Mesothelial cell of epicardium (in vitro differentiated cells): ENCODE results near the gene PLA2G4D. TPM values are rescaled to one million over a fixed set of nuclear protein-coding genes. Genes with fewer than 3 reads are reported as not detected.

Experiments
- DNase-seq, 2 experiments: peaks; one replicate each; pipeline ENCODE4 v3.0.0; 2021; ENCODE audit warnings: low spot score in 2 of 2; ENCODE audit not compliant: unreplicated experiment in 2 of 2
- H3K27ac Mint-ChIP-seq: 2 replicates; pipeline ENCODE4 v1.8.0; 2021; ENCODE audit warnings: mixed read lengths
- H3K27me3 Mint-ChIP-seq: 2 replicates; pipeline ENCODE4 v1.8.0; 2021; ENCODE audit warnings: low read depth, mixed read lengths
- H3K36me3 Mint-ChIP-seq: 2 replicates; pipeline ENCODE4 v1.8.0; 2021; ENCODE audit warnings: mixed read lengths
- H3K4me1 Mint-ChIP-seq: 2 replicates; pipeline ENCODE4 v1.8.0; 2021; ENCODE audit warnings: mixed read lengths
- H3K4me3 Mint-ChIP-seq: 2 replicates; pipeline ENCODE4 v1.8.0; 2021; ENCODE audit warnings: mild to moderate bottlenecking, moderate library complexity, mixed read lengths
- H3K9me3 Mint-ChIP-seq: 2 replicates; pipeline ENCODE4 v1.8.0; 2021; ENCODE audit warnings: mixed read lengths
- total RNA-seq: library from RNA; stranded (reverse); gene quantifications from 3 replicates; pipeline ENCODE4 v1.2.1, GENCODE V29; 2021
- TF ChIP-seq, protein P1 (sequence below): fragments of 200-600 bp; sonication (generic); IDR thresholded peaks from one replicate; pipeline ENCODE4 v1.5.0; 2021; ENCODE audit warnings: antibody characterized with exemption; ENCODE audit not compliant: unreplicated experiment

Gene PLA2G4D
- total RNA-seq, 1 donor from 2014 or later, result not detected

- Mint-ChIP-seq H3K4me3 (no peak overlapping the region), H3K4me1 (no peaks in the 10 kb centered on the region), H3K9me3 (peaks cover under 1% of the 10 kb centered on the region), H3K36me3 (no peaks in the 10 kb centered on the region), H3K27ac (no peak overlapping the region), H3K27me3 (no peaks in the 10 kb centered on the region)
- no peak for DNase-seq
- TF ChIP-seq, protein P1, sequence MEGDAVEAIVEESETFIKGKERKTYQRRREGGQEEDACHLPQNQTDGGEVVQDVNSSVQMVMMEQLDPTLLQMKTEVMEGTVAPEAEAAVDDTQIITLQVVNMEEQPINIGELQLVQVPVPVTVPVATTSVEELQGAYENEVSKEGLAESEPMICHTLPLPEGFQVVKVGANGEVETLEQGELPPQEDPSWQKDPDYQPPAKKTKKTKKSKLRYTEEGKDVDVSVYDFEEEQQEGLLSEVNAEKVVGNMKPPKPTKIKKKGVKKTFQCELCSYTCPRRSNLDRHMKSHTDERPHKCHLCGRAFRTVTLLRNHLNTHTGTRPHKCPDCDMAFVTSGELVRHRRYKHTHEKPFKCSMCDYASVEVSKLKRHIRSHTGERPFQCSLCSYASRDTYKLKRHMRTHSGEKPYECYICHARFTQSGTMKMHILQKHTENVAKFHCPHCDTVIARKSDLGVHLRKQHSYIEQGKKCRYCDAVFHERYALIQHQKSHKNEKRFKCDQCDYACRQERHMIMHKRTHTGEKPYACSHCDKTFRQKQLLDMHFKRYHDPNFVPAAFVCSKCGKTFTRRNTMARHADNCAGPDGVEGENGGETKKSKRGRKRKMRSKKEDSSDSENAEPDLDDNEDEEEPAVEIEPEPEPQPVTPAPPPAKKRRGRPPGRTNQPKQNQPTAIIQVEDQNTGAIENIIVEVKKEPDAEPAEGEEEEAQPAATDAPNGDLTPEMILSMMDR, result no peak
Measured at GRCh38 chr15:42036966-42037365, 57.4 kb downstream of the PLA2G4D start.

- no peak for DNase-seq
Measured at GRCh38 chr15:42036112-42036905, 58.1 kb downstream of the PLA2G4D start.

DNA sequence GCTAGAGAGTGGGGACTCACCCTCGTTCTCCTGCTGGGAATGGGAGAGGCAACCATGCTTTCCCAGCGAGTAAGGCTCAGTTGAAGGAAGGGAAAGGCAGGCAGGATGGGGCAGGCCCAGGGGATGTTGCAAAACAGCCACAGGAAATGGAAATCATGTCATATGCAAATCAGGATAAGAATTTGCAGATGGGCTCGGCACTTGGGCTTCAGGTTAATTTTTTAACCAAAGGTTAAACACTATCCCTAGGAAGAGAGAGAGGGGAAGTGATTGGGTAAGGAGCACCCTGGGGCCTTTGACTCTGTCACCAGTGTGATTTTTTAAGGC lies 59.0 kb downstream of the PLA2G4D start:
- Mint-ChIP-seq H3K27me3 (no peaks in the 10 kb centered on the region), H3K27ac (no peak overlapping the region), H3K4me3 (no peak overlapping the region), H3K4me1 (no peaks in the 10 kb centered on the region), H3K36me3 (no peaks in the 10 kb centered on the region), H3K9me3 (peaks cover 4% of the 10 kb centered on the region)
- TF ChIP-seq, protein P1, result no peak
- DNase-seq, result no peak

More at GRCh38 chr15:42036112-42036905, 58.1 kb downstream of the PLA2G4D start:
- Mint-ChIP-seq H3K36me3 (no peaks in the 10 kb centered on the region), H3K27me3 (no peaks in the 10 kb centered on the region), H3K27ac (no peak overlapping the region), H3K4me3 (no peak overlapping the region), H3K4me1 (no peaks in the 10 kb centered on the region), H3K9me3 (peaks cover 4% of the 10 kb centered on the region)
- TF ChIP-seq, protein P1, result no peak

DNA sequence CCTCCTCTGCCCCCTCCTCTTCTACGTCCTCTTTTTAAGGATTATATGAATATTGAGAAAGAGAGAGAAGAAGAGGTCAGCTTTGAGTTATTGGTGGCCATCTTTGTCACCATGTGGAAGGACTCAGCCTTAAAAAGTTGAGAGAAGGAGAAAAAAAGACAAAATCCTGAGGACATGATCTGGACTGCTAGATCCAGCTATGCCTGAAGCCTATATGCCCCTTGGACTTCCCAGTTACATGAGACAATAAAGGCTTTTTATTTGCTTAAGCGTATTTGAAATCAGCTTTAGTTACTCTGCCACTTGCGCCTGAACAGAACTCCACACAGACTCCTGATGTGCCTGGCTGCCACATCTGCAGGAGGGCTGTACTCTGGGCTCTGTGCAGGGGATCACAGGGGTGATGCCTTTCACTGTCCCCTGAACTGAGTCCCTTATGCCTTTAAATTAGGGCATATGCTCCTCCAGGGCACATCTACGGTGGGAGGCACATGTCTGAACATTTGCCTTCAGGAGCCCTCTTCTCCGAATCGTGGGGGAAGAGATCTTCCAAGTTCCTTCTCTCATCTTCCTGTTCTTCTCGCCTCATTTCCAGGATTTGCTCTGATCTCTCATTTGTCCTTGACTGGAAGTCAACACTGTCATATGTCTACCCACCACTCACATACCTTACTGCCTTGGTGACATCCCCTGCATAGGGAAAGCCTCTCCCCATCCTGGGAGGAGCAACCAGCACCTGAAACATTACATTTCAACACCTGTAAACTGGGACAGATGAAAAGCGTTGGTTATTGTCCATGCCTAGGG lies 59.5 kb downstream of the PLA2G4D start:
- peaks cover 4% of the 10 kb centered on the region for H3K9me3 Mint-ChIP-seq
- H3K4me1 Mint-ChIP-seq, result no peaks in the 10 kb centered on the region
- no peak for DNase-seq
- H3K4me3 Mint-ChIP-seq, result no peak overlapping the region
- H3K27ac Mint-ChIP-seq, result no peak overlapping the region
- H3K27me3 Mint-ChIP-seq, result peaks cover 3% of the 10 kb centered on the region
- TF ChIP-seq, protein P1, result no peak
- H3K36me3 Mint-ChIP-seq, result no peaks in the 10 kb centered on the region

- Mint-ChIP-seq H3K4me1 (no peaks in the 10 kb centered on the region), H3K36me3 (no peaks in the 10 kb centered on the region), H3K27me3 (peaks cover 6% of the 10 kb centered on the region), H3K4me3 (no peak overlapping the region), H3K9me3 (peaks cover 4% of the 10 kb centered on the region), H3K27ac (no peak overlapping the region)
- DNase-seq, result no peak
- TF ChIP-seq, protein P1, result no peak
Measured at GRCh38 chr15:42033214-42033873, 61.0 kb downstream of the PLA2G4D start.
